Heart right ventricle (tissue), 16 donors: ENCODE measurements around the gene PTCD2. TPM values are rescaled to one million over a fixed set of nuclear protein-coding genes. Genes with fewer than 3 reads are reported as not detected.

Source experiments
- ATAC-seq, 8 donors: fragments of 200-7000 bp; cut with Tn5 transposase; one replicate each; pipeline ENCODE4 v1.9.1; 2020; ENCODE audit warnings: mild to moderate bottlenecking in 8 of 8, moderate library complexity in 8 of 8, moderate number of reproducible peaks in 1 of 8
- DNase-seq, 2 donors: peaks; one replicate each; pipeline ENCODE4 v3.0.0-alpha.2; 2020
- H3K27ac ChIP-seq, 10 donors: fragments of 200-600 bp; sonication (generic) in 2 of 10; one replicate each; pipeline versions ENCODE4 v1.5.0 to v1.8.0; 2020 to 2022; ENCODE audit warnings: mild to moderate bottlenecking in 3 of 10
- H3K27me3 ChIP-seq, 7 donors: fragments of 200-600 bp; one replicate each; pipeline ENCODE4 v1.8.0; 2021 to 2022; ENCODE audit warnings: mild to moderate bottlenecking in 2 of 7
- H3K36me3 ChIP-seq, 9 donors: fragments of 200-600 bp; sonication (generic) in 1 of 9; one replicate each; pipeline versions ENCODE4 v1.5.0 to v1.8.0; 2020 to 2022; ENCODE audit warnings: mild to moderate bottlenecking in 2 of 9
- H3K4me1 ChIP-seq, 9 donors: fragments of 200-600 bp; sonication (generic) in 1 of 9; one replicate each; pipeline versions ENCODE4 v1.5.0 to v1.8.0; 2020 to 2022; ENCODE audit warnings: mild to moderate bottlenecking in 4 of 9
- H3K4me3 ChIP-seq, 10 donors: fragments of 200-600 bp; sonication (generic) in 2 of 10; one replicate each; pipeline versions ENCODE4 v1.5.0 to v1.8.0; 2020 to 2022; ENCODE audit warnings: mild to moderate bottlenecking in 7 of 10, moderate library complexity in 2 of 10
- H3K9me3 ChIP-seq, 11 donors: fragments of 200-600 bp in 10 of 11; sonication (generic) in 2 of 11; one replicate each; pipeline versions ENCODE4 v1.5.0 to v1.8.0; 2013 to 2022; ENCODE audit warnings: mild to moderate bottlenecking in 2 of 11, control low read depth in 1 of 11, moderate library complexity in 1 of 11
- WGBS, 2 donors: extraction: QIAGEN DNeasy Blood & Tissue Kit; methylation state at CpG; one replicate each; pipeline ENCODE4 v1.1.7; 2013; ENCODE audit warnings: inconsistent platforms in 1 of 2; 5-methylcytosine and 5-hydroxymethylcytosine counted together
- intact Hi-C, 10 donors: fragments of 100-400 bp; cut with DNase I; formaldehyde crosslinking; loops; one replicate each; pipeline versions ENCODE4 v1.11.1 to v1.14.2; 2022
- polyA plus RNA-seq, 2 donors: library from polyadenylated mRNA; stranded (reverse); fragments of 200-250 nt; gene quantifications; one replicate each; pipeline ENCODE4 v1.2.3, GENCODE V29; 2013
- total RNA-seq, 10 donors: library from RNA; stranded (reverse); fragmentation: NEBNext Ultra II Directional in 3 of 10; extraction: Animal tissue kit (Norgen Biotek cat#: 25700) in 3 of 10; gene quantifications; one replicate each; pipeline versions ENCODE4 v1.2.1 to v1.2.4, GENCODE V29; 2021 to 2023
- TF ChIP-seq, protein P1 (sequence below), 9 donors: fragments of 200-600 bp; sonication (generic) in 2 of 9; IDR thresholded peaks; one replicate each; pipeline versions ENCODE4 v1.5.0 to v1.8.0; 2021 to 2022; ENCODE audit warnings: antibody characterized with exemption in 9 of 9, mild to moderate bottlenecking in 5 of 9, moderate library complexity in 1 of 9
- donor health status: Arrhythmogenic right ventricular cardiomyopathy.
- donor health status: ischemic (EF 13 %, LVEDD 7.1; RV severe dilation, severe dysfunction).
- donor health status: healthy with polysubstance abuse.
- donor health status: DM: no; HTN: yes; CAD: no.
- donor health status: DM: no; HTN: no; CAD: no.
- donor health status: ischemic (EF 25% LVEDD 6.9; RV normal size, moderate dysfunction).
- donor health status: ischemic (EF 25% LVEDD 5.7; RV mildly dilated, moderate dysfunction).
- donor health status: healthy.
- donor health status: DM: yes; HTN: yes; CAD: no.
- donor health status: Ischemic cardiomyopathy.
- donor health status: ischemic (EF 35%, LVEDD 5.7; RV mildly dilated, moderate dysfunction).
- donor health status: nonischemic (EF 11% LVEDD 7.7; RV severe dilation, severe dysfunction).
- donor health status: DM: yes; HTN: yes; CAD: no.
- donor health status: PGD.
- donor health status: ischemic (EF 29% LVEDD 5.4; RV normal size, mild dysfunction).
- donor health status: nonischemic (EF 23%, LVEDD 6.1; RV moderate dilation, normal function).

The PTCD2 gene
- total and polyA plus RNA-seq, 12 donors: 1.8 to 28.9 (median 20.5) TPM

DNA sequence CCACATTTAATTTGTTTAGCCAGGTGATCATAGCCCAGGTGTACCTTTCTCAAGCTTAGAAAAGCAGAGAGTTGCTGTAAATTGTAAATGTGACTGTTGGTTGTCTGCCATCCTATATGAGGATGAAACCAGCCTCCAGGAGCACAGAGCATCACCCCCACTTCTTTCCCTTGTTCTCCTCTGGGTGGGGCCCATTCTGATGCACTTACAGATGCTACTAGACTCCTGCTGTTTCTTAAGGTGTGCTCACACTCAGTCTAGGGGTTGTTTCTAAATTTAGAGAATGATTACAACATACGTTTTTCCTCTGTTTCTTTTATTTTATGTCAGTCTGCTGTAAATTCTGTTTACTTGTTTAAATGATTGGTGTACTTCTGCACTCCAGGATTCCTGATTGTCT is 10.5 kb downstream of the PTCD2 start:
- no peak for DNase-seq
- H3K4me3 ChIP-seq: no peak overlapping the region
- intact Hi-C loops: no loop called here
- no peaks in the 10 kb centered on the region for H3K9me3 ChIP-seq
- WGBS, 2 donors: 67 to 77% methylated on average over 1 of the region's 1 CpG
- H3K27ac ChIP-seq: no peak overlapping the region
- TF ChIP-seq, protein P1, sequence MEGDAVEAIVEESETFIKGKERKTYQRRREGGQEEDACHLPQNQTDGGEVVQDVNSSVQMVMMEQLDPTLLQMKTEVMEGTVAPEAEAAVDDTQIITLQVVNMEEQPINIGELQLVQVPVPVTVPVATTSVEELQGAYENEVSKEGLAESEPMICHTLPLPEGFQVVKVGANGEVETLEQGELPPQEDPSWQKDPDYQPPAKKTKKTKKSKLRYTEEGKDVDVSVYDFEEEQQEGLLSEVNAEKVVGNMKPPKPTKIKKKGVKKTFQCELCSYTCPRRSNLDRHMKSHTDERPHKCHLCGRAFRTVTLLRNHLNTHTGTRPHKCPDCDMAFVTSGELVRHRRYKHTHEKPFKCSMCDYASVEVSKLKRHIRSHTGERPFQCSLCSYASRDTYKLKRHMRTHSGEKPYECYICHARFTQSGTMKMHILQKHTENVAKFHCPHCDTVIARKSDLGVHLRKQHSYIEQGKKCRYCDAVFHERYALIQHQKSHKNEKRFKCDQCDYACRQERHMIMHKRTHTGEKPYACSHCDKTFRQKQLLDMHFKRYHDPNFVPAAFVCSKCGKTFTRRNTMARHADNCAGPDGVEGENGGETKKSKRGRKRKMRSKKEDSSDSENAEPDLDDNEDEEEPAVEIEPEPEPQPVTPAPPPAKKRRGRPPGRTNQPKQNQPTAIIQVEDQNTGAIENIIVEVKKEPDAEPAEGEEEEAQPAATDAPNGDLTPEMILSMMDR (IDR thresholded peaks at IDR 0.05): no peak
- peaks cover 0 to 93% (median 0%) of the 10 kb centered on the region in 9 donors for H3K36me3 ChIP-seq
- peaks cover 0 to 7% (median 0%) of the 10 kb centered on the region in 9 donors for H3K4me1 ChIP-seq
- no peaks in the 10 kb centered on the region for H3K27me3 ChIP-seq
- ATAC-seq: no peak

DNA sequence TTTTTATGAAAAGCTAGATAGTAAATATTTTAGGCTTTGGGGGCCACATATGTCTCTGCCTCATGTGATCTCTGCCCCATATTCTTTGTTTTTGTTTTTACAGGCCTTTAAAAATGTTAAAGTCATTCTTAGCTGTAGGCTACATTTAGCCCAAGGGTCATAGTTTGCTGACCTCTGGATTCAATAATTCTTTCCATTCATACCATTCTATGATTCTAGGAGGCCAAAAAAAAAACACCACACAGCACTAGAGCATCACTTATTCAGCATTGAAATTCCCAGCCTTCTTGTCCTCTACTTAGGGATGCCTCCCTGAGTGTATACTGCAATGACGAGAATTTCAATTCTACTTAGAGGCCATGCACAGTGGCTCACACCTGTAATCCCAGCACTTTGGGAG is 17.0 kb downstream of the PTCD2 start:
- Histone ChIP-seq H3K4me1 (no peaks in the 10 kb centered on the region), H3K9me3 (no peaks in the 10 kb centered on the region), H3K36me3 (peaks cover 0 to 88% (median 10%) of the 10 kb centered on the region in 9 donors), H3K27ac (peak overlapping the region in 3 of 10 donors; percentile 34 to 52 (median 40)), H3K4me3 (no peak overlapping the region), H3K27me3 (no peaks in the 10 kb centered on the region)
- peak in 5 of 8 donors; percentile 54 to 83 (median 78) for ATAC-seq
- TF ChIP-seq, protein P1 (IDR thresholded peaks at IDR 0.05): no peak
- intact Hi-C loops: no loop called here
- 78 to 95% methylated on average over 1 of the region's 1 CpG for WGBS, 2 donors
- DNase-seq: peak in 1 of 2 donors; percentile 11

DNA sequence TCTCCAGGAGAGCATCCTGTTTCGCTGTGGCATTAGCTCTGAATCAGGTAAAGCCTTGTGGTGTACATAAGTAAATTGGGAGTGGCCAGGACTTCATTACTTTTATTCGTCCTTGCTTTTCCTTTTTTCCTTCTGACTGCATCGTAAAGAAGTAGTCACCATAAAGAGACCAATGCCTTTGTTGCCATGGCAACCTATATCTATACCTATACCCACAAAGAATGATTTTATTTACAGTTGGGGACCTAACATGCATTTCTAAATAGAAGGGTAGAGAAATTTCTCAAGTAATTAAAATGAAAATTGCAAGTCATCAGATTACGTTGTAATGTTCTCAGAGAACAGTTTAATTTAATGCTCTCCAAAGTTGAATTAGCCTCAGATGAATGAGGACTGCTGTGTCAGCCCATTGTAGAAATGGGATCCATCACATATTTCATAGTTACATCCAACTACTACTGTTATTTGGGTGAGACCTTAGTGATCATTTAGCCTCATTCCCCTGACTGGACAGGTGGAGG is 18.6 kb downstream of the PTCD2 start:
- Histone ChIP-seq H3K9me3 (no peaks in the 10 kb centered on the region), H3K4me3 (no peak overlapping the region), H3K27ac (peak overlapping the region in 4 of 10 donors; percentile 15 to 47 (median 31)), H3K36me3 (peaks cover 0 to 88% (median 10%) of the 10 kb centered on the region in 9 donors), H3K27me3 (no peaks in the 10 kb centered on the region), H3K4me1 (no peaks in the 10 kb centered on the region)
- TF ChIP-seq, protein P1 (IDR thresholded peaks at IDR 0.05): no peak
- ATAC-seq (no peak), DNase-seq (no peak)
- 92 to 93% methylated on average over 4 of the region's 4 CpGs for whole genome bisulfite sequencing, 2 donors
- intact Hi-C loops: no loop called here

DNA sequence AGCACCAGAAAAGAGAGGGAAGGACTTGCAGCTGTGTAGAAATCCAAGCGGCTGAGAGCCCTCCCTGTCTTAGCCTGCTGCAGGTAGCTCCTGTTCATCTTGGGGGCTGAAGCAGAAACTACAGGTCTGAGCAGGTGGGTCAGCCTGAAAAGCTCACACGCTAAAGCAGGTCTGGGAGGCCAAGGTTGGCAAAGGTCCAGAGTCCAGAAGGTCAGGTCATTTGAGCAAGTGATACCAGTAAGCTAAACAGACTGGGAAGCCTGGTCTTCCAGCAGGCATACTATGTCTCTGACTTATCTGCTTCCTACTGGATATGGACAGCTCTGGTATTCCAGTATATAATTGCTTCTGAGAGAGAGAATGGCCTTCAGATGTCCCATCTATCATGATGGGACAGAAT is 26.2 kb downstream of the PTCD2 start:
- Histone ChIP-seq H3K4me1 (peaks cover 0 to 22% (median 0%) of the 10 kb centered on the region in 9 donors), H3K36me3 (peaks cover 0 to 62% (median 11%) of the 10 kb centered on the region in 9 donors)

More for the DNA sequence above, 26.2 kb downstream of the PTCD2 start:
- WGBS, 2 donors: 92% methylated on average over 2 of the region's 2 CpGs
- no peaks in the 10 kb centered on the region for H3K9me3 ChIP-seq
- intact Hi-C loops: no loop called here
- H3K27me3 ChIP-seq: no peaks in the 10 kb centered on the region
- DNase-seq (no peak), ATAC-seq (no peak)
- H3K27ac ChIP-seq: no peak overlapping the region
- TF ChIP-seq, protein P1 (IDR thresholded peaks at IDR 0.05): no peak
- H3K4me3 ChIP-seq: no peak overlapping the region
